ENCODE data around the gene PHYKPL.

The PHYKPL gene

GRCh38 chr5:178208540-178209227 is 23.9 kb downstream of the PHYKPL start:
- TF ChIP-seq POLR2AphosphoS5 (IDR thresholded peaks at IDR 0.05; ENCODE audit: low read depth, low read length) (no peak; the same call in 1 of the 2 replicates), FOXP2 (optimal IDR thresholded peaks at IDR 0.05; ENCODE audit: borderline replicate concordance, extremely low read depth, extremely low read length, insufficient read depth) (no peak), TAF1 (IDR thresholded peaks at IDR 0.05; ENCODE audit: borderline replicate concordance, insufficient read depth, low read length) (no peak), REST (IDR thresholded peaks at IDR 0.05; ENCODE audit: insufficient read depth in 1 of 2, low read depth in 2 of 2, low read length in 2 of 2) (no peak), SIN3A (IDR thresholded peaks at IDR 0.05; ENCODE audit: borderline replicate concordance, insufficient read depth, low read length) (no peak)

- TF ChIP-seq REST (IDR thresholded peaks at IDR 0.05; ENCODE audit: insufficient read depth in 1 of 2, low read depth in 2 of 2, low read length in 2 of 2) (no peak), TAF1 (IDR thresholded peaks at IDR 0.05; ENCODE audit: borderline replicate concordance, insufficient read depth, low read length) (no peak), POLR2AphosphoS5 (IDR thresholded peaks at IDR 0.05; ENCODE audit: low read depth, low read length) (no peak), FOXP2 (optimal IDR thresholded peaks at IDR 0.05; ENCODE audit: borderline replicate concordance, extremely low read depth, extremely low read length, insufficient read depth) (no peak), SIN3A (IDR thresholded peaks at IDR 0.05; ENCODE audit: borderline replicate concordance, insufficient read depth, low read length) (no peak)
Measured at GRCh38 chr5:178207917-178208280, 24.7 kb downstream of the PHYKPL start.

- no peak for TF ChIP-seq REST (IDR thresholded peaks at IDR 0.05; ENCODE audit: insufficient read depth in 1 of 2, low read depth in 2 of 2, low read length in 2 of 2)
- TF ChIP-seq TAF1 (IDR thresholded peaks at IDR 0.05; ENCODE audit: borderline replicate concordance, insufficient read depth, low read length), result no peak
- TF ChIP-seq FOXP2 (optimal IDR thresholded peaks at IDR 0.05; ENCODE audit: borderline replicate concordance, extremely low read depth, extremely low read length, insufficient read depth), result no peak
- TF ChIP-seq POLR2AphosphoS5 (IDR thresholded peaks at IDR 0.05; ENCODE audit: low read depth, low read length), result 0 out of 2 replicates have a peak, but pooled peaks have one; percentile 29
- TF ChIP-seq SIN3A (IDR thresholded peaks at IDR 0.05; ENCODE audit: borderline replicate concordance, insufficient read depth, low read length), result no peak
Measured at GRCh38 chr5:178207183-178207916, 25.3 kb downstream of the PHYKPL start.

- TF ChIP-seq TAF1 (IDR thresholded peaks at IDR 0.05; ENCODE audit: borderline replicate concordance, insufficient read depth, low read length) (no peak), POLR2AphosphoS5 (IDR thresholded peaks at IDR 0.05; ENCODE audit: low read depth, low read length) (peak; percentile 17), SIN3A (IDR thresholded peaks at IDR 0.05; ENCODE audit: borderline replicate concordance, insufficient read depth, low read length) (no peak)
Measured at GRCh38 chr5:178206166-178207101, 26.2 kb downstream of the PHYKPL start.

- TF ChIP-seq REST (IDR thresholded peaks at IDR 0.05; ENCODE audit: insufficient read depth in 1 of 2, low read depth in 2 of 2, low read length in 2 of 2) (no peak), TAF1 (IDR thresholded peaks at IDR 0.05; ENCODE audit: borderline replicate concordance, insufficient read depth, low read length) (no peak), POLR2AphosphoS5 (IDR thresholded peaks at IDR 0.05; ENCODE audit: low read depth, low read length) (no peak), SIN3A (IDR thresholded peaks at IDR 0.05; ENCODE audit: borderline replicate concordance, insufficient read depth, low read length) (no peak), FOXP2 (optimal IDR thresholded peaks at IDR 0.05; ENCODE audit: borderline replicate concordance, extremely low read depth, extremely low read length, insufficient read depth) (no peak)
Measured at GRCh38 chr5:178205749-178206047, 26.9 kb downstream of the PHYKPL start.

Measured in PFSK-1 (cell line).